GM12878 (cell line): ENCODE data around the gene RAP1GAP2. TPM values are rescaled to one million over a fixed set of nuclear protein-coding genes. Genes with fewer than 3 reads are reported as not detected.

Source experiments
- ATAC-seq: fragments of 200-7000 bp; cut with Tn5 transposase; 3 replicates; pipeline ENCODE4 v1.9.1; 2020; ENCODE audit warnings: mild to moderate bottlenecking, moderate library complexity
- BruUV-seq: library from RNA; stranded (reverse); fragments of 400-500 nt; replicated peaks from 2 replicates; lab custom pipeline; 2021; lab: Mats Ljungman, UMichigan
- CTCF ChIA-PET: fragments of 300-600 bp; sonication (Branson Sonifier 250); formaldehyde crosslinking; extraction: SDS; loops from one replicate; lab custom pipeline; 2021; ENCODE audit warnings: inconsistent platforms; lab: Yijun Ruan, JAX
- POLR2A ChIA-PET: fragments of 350-600 bp; formaldehyde crosslinking; extraction: SDS; loops from one replicate; lab custom pipeline; 2021; ENCODE audit warnings: inconsistent platforms; lab: Charles Lee
- RAD21 ChIA-PET: fragments of 300-600 bp; sonication (Branson Sonifier 250); formaldehyde crosslinking; loops from one replicate; lab custom pipeline; 2023; ENCODE audit warnings: antibody characterized with exemption; ENCODE audit not compliant: unreplicated experiment; lab: Charles Lee
- SMC1A ChIA-PET: fragments of 300-600 bp; sonication (Branson Sonifier 250); formaldehyde crosslinking; loops from one replicate; lab custom pipeline; 2023; ENCODE audit not compliant: unreplicated experiment, uncharacterized antibody; lab: Charles Lee
- DNase-seq: peaks from one replicate; pipeline ENCODE4 v3.0.0-alpha.2; 2011; ENCODE audit warnings: low read depth, low spot score
- FAIRE-seq: peaks from 3 replicates; lab custom pipeline; 2011; peaks lifted over from hg19 to GRCh38; lab: Jason Lieb, UNC
- H2AFZ ChIP-seq: 2 replicates; pipeline ENCODE4 v1.6.0; 2011; ENCODE audit warnings: low read depth, low read length, control low read depth; ENCODE audit not compliant: control insufficient read depth
- H3K27ac ChIP-seq: 2 replicates; pipeline ENCODE4 v1.5.1; 2011; ENCODE audit warnings: control low read depth; ENCODE audit not compliant: control insufficient read depth, insufficient read depth
- H3K27me3 ChIP-seq, 2 experiments: replicated peaks in 1 of 2; 2 replicates each; pipeline versions ENCODE4 v1.6.0 to v1.6.1; 2011; ENCODE audit warnings: low read length in 1 of 2; ENCODE audit not compliant: control insufficient read depth in 2 of 2, insufficient read depth in 2 of 2
- H3K36me3 ChIP-seq, 2 experiments: 2 replicates each; pipeline ENCODE4 v1.5.1; 2011; ENCODE audit warnings: low read length in 1 of 2; ENCODE audit not compliant: control insufficient read depth in 2 of 2, insufficient read depth in 2 of 2
- H3K4me1 ChIP-seq: 2 replicates; pipeline ENCODE4 v1.6.1; 2011; ENCODE audit warnings: mild to moderate bottlenecking, low read length, moderate library complexity, mixed read lengths; ENCODE audit not compliant: control insufficient read depth, insufficient read depth
- H3K4me2 ChIP-seq: 2 replicates; pipeline ENCODE4 v1.6.0; 2011; ENCODE audit warnings: control low read depth; ENCODE audit not compliant: control insufficient read depth, insufficient read depth
- H3K4me3 ChIP-seq: fragments of 200-600 bp; sonication (generic); 2 replicates; pipeline ENCODE4 v1.5.1; 2016
- H3K79me2 ChIP-seq: 2 replicates; pipeline ENCODE4 v1.6.0; 2011; ENCODE audit warnings: low read length; ENCODE audit not compliant: control insufficient read depth, insufficient read depth
- H3K9ac ChIP-seq: 2 replicates; pipeline ENCODE4 v1.8.0; 2011; ENCODE audit warnings: low read length, control low read depth, mixed read lengths; ENCODE audit not compliant: control insufficient read depth, insufficient read depth
- H3K9me3 ChIP-seq: replicated peaks from 3 replicates; pipeline ENCODE4 v1.5.1; 2011; ENCODE audit warnings: mild to moderate bottlenecking, low read length; ENCODE audit not compliant: control insufficient read depth, insufficient read depth
- H4K20me1 ChIP-seq: 2 replicates; pipeline ENCODE4 v1.6.0; 2011; ENCODE audit not compliant: control insufficient read depth, insufficient read depth
- ATF7 ChIP-seq: fragments of 450-650 bp; IDR thresholded peaks from 2 replicates; pipeline ENCODE4 v1.6.1; 2016; ENCODE audit warnings: low read depth, mild to moderate bottlenecking
- CEBPB ChIP-seq, 2 experiments: fragments of 150-350 bp in 1 of 2; IDR thresholded peaks; 2 replicates each; pipeline ENCODE4 v1.6.1; 2012 to 2014; ENCODE audit warnings: low read depth in 2 of 2, low read length in 2 of 2, borderline replicate concordance in 1 of 2, inconsistent platforms in 1 of 2
- E2F8 ChIP-seq: fragments of 450-650 bp; IDR thresholded peaks from 2 replicates; pipeline ENCODE4 v1.6.1; 2018; ENCODE audit warnings: mild to moderate bottlenecking, low read depth, moderate library complexity; ENCODE audit not compliant: partially characterized antibody
- EZH2 ChIP-seq: IDR thresholded peaks from 2 replicates; pipeline ENCODE4 v1.6.1; 2012; ENCODE audit warnings: low read depth, mild to moderate bottlenecking, control low read depth, inconsistent platforms, low read length, borderline replicate concordance; ENCODE audit not compliant: control insufficient read depth
- NFYA ChIP-seq: IDR thresholded peaks from 2 replicates; pipeline ENCODE4 v1.6.1; 2011; ENCODE audit warnings: low read depth, mild to moderate bottlenecking, low read length, improper control_type of control experiment, borderline replicate concordance
- PML ChIP-seq: IDR thresholded peaks from 2 replicates; pipeline ENCODE4 v1.6.1; 2012; ENCODE audit warnings: low read length, inconsistent platforms
- SMAD5 ChIP-seq: IDR thresholded peaks from 2 replicates; pipeline ENCODE4 v1.6.1; 2016; ENCODE audit warnings: antibody characterized with exemption, low read depth
- WRNIP1 ChIP-seq: IDR thresholded peaks from 2 replicates; pipeline ENCODE4 v1.6.1; 2011; ENCODE audit warnings: low read depth, low read length, improper control_type of control experiment, borderline replicate concordance
- ZNF207 ChIP-seq: fragments of 450-650 bp; IDR thresholded peaks from 2 replicates; pipeline ENCODE4 v1.6.1; 2014; ENCODE audit warnings: antibody characterized with exemption, mild to moderate bottlenecking, borderline replicate concordance
- WGBS: methylation state at CpG from one replicate; pipeline ENCODE4 v1.1.6; 2016; ENCODE audit warnings: low lambda C conversion rate; ENCODE audit not compliant: insufficient replicate concordance, insufficient coverage; ENCODE audit errors: missing lambda C conversion rate; 5-methylcytosine and 5-hydroxymethylcytosine counted together
- in situ Hi-C: fragments of 300-500 bp; cut with MboI; formaldehyde crosslinking; loops from 9 replicates; pipeline ENCODE4 v1.14.3; 2018; ENCODE audit warnings: mixed read lengths
- intact Hi-C: fragments of 100-400 bp; cut with micrococcal nuclease; formaldehyde crosslinking; loops from one replicate; pipeline ENCODE4 v1.14.2; 2022; ENCODE audit not compliant: unreplicated experiment
- polyA plus RNA-seq, 11 experiments: library from polyadenylated mRNA; depleted of rRNA in 4 of 11; unstranded in 6 of 11; stranded (reverse) in 5 of 11; fragments of >200 nt; fragmentation: Nextera tagmentation in 4 of 11; fragmentation: Illumina TruSeq in 1 of 11; extraction: Ambion mirVana in 4 of 11; extraction: Trizol in 1 of 11; gene quantifications; 1 replicate in 1 of 11; 2 replicates in 10 of 11; pipeline versions ENCODE4 v1.2.1 to v1.2.3, GENCODE V29; 2011 to 2016; ENCODE audit warnings: inconsistent platforms in 2 of 11, missing spikeins in 2 of 11, low read depth in 1 of 11
- total RNA-seq, 4 experiments: library from RNA; depleted of rRNA in 3 of 4; stranded (reverse); fragments of >200 nt in 3 of 4; fragmentation: Illumina TruSeq in 1 of 4; extraction: Trizol in 1 of 4; gene quantifications; 2 replicates each; pipeline versions ENCODE4 v1.2.1 to v1.2.3, GENCODE V29; 2013 to 2021

RAP1GAP2 gene
- total and polyA plus RNA-seq, 10 of the 15 experiments (the other 5 are each of a cell fraction or from before 2014, with no cell fraction given), result 0.03 to 0.95 (median 0.49) TPM; not detected in 2

- no peak overlapping the region for H2AFZ ChIP-seq
- ATAC-seq, result no peak
- no peak overlapping the region for H3K4me3 ChIP-seq
- 37% methylated on average over 5 of the region's 5 CpGs for WGBS
- FAIRE-seq, result no peak
- DNase-seq, result no peak
- H3K9me3 ChIP-seq, result no peaks in the 10 kb centered on the region; the same call in 2 of the 3 replicates
- no peak overlapping the region for H3K27ac ChIP-seq
- no peaks in the 10 kb centered on the region for H3K79me2 ChIP-seq
- RAD21 ChIA-PET, result no interaction called here
- in situ Hi-C loops (no loop called here), intact Hi-C loops (no loop called here)
- H3K9ac ChIP-seq, result no peak overlapping the region
- no peak overlapping the region for H3K4me2 ChIP-seq
- SMC1A ChIA-PET, result no interaction called here
- no peaks in the 10 kb centered on the region for H3K4me1 ChIP-seq
- TF ChIP-seq SMAD5 (no peak), ZNF207 (no peak), EZH2 (no peak), ATF7 (no peak), WRNIP1 (no peak), CEBPB (IDR thresholded peaks at IDR 0.05; ENCODE audit: borderline replicate concordance in 1 of 2, low read depth in 2 of 2, low read length in 2 of 2) (no peak), PML (no peak), NFYA (no peak), E2F8 (no peak)
- CTCF ChIA-PET, result no interaction called here
- POLR2A ChIA-PET, result no interaction called here
- H3K27me3 ChIP-seq, result no peaks in the 10 kb centered on the region; a peak in 1 of 4 replicates
- H3K36me3 ChIP-seq, result no peaks in the 10 kb centered on the region
- H4K20me1 ChIP-seq, result no peaks in the 10 kb centered on the region
- no TSS peak for BruUV-seq
These were observed 242.7 kb downstream of the RAP1GAP2 start for GRCh38 chr17:3038941-3039340.
